ENCODE data around the gene HDAC9.

- TF ChIP-seq CTCF (IDR thresholded peaks at IDR 0.05) (no peak), EP300 (IDR thresholded peaks at IDR 0.05) (no peak), POLR2AphosphoS5 (IDR thresholded peaks at IDR 0.05) (no peak), POLR2A (IDR thresholded peaks at IDR 0.05) (no peak)
These were observed 258.5 kb downstream of the HDAC9 start for GRCh38 chr7:18753972-18754610.
